ENCODE results near the gene LHPP. TPM values are rescaled to one million over a fixed set of nuclear protein-coding genes. Genes with fewer than 3 reads are reported as not detected.

The LHPP gene
- total RNA-seq, 1 experiment from 2014 or later, result 9.4 TPM

DNA sequence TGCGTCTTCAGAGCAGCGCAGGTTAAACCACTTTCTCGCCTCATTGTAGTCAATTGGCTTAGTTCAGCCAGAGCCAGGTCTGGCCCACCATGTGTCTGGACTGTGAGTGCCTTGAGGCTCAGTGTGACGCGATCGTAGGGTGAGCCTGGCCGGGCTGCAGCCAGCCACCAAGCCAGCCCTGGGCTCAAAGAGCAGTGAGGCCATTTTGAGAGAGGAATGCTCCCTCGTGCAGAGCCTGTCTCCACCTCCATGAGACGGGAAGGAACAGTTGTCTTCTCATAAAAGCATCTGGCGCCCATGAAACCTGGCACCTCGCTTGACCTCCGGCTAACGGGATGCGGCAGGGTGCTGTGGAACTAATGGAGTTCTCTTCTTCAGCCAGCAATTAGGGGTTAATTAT, 34.5 kb downstream of the LHPP start:
- no peak for DNase-seq (ENCODE audit: low read depth)

- DNase-seq (ENCODE audit: low read depth), result no peak
These were observed 35.0 kb downstream of the LHPP start for GRCh38 chr10:124496620-124497019.

DNA sequence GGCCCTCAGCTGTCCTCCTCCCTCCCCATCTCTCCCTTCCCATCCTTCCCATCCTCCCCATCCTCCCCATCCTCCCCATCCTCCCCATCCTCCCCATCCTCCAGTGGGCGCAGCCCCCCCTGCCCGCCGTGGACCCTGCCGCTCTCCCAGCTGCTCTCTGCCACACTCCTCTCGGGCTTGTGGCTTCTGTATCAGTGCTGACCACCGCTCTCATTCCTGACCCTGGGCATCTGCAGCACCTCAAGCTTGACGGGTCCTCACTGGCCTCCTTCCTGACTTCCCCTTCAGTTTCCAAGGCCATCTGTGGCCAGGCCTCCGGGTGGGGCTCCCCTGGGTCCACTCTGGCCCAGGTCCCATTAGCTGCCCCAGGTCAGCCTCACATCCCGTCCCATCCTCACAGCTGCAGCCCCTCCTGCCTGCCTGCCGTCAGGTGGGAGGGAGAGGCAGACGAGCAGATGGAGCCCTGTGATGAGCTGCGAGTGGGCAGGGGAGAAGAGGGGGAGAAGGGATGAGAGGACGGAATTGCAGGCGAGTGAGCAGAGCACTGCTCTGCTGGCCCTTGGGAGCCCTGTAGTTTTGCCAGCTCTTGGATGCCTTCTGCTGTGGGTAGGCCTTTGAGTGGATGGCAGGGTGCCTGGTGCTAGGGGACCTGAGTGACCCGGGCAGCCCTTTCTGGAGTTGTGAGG, 35.7 kb downstream of the LHPP start:
- no peak for DNase-seq (ENCODE audit: low read depth)

DNA sequence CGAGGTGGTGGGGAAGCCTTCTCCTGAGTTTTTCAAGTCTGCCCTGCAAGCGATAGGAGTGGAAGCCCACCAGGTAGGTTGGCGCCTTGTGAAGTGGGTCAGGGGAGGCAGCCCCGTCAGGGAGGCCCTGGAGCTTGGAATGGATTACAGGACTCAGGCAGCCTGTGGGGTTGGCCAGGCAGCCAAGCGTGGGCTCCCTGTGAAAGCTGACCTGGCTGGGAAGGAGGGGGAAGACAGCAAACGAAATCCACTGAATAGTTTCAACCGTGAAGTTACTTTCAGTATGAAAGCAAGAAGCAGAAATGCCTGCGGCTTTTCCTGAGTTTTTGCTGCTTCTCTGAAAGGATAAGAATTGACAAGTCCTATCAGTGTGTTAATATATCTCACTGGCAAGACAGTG, 36.4 kb downstream of the LHPP start:
- no peak for DNase-seq (ENCODE audit: low read depth)

GRCh38 chr10:124500757-124501156, 39.1 kb downstream of the LHPP start:
- no peak for DNase-seq (ENCODE audit: low read depth)

DNA sequence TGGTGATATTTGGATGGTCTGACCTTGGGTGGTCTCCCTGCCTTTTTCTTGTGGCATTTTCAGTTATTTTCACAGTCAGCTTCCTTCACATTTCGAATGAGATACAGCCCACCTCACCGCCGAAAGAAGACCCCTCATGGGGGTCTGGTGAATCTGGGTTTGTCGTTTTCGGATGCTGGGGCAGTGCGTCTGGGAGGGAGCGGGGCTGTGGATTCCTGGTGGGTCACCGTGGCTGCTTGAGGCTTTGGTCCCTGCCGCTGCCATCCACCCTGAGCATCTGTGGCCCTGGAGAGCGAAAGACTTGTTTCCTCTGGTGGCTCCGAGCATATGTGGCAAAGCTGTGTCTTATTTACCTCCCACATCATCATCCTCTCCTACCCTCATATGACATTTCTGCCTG, 43.1 kb downstream of the LHPP start:
- no peak for DNase-seq (ENCODE audit: low read depth)

DNA sequence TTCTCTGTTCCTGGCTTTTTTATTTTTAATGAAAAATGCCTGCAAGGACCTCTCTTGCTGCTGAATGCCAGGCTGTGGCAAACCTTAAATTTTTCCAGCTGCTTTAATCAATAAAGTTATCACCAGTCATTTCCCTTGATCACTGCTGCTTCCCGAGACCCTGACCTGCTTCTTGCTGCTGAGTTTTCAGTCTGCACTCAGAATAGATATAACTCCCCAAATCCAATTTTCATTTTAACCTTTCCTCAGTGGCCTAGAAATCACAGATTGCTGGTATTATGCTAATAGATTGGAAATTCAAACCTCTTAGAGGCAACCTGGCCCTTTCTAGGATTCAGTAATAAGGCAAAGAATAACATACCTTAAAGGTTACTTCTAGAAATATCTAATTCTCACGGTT, 43.7 kb downstream of the LHPP start:
- DNase-seq (ENCODE audit: low read depth), result no peak

GRCh38 chr10:124508070-124508667, 46.5 kb downstream of the LHPP start:
- DNase-seq (ENCODE audit: low read depth), result no peak

DNA sequence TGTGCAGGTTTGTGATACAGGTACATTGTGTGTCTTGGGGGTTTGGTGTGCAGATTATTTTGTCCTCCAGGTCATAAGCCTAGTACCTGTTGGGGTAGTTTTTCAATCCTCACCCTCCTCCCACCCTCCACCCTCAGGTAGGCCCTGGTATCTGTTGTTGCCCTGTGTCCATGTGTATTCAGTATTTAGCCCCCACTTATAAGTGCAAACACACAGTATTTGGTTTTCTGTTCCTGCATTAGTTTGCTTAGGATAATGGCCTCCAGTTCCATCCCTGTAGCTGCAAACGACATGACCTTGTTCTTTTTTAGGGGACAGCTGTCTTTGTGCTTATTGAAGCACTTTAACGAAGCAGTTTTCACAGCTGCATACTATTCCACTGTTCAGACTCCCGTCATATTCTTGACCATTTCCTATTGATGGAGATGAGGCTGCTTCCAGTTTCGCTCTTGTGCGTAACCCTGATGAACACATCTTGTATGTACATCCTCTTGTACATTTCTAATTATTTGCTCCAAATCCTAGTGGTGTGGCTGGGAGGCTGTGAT, 47.4 kb downstream of the LHPP start:
- no peak for DNase-seq (ENCODE audit: low read depth)

GRCh38 chr10:124509880-124510632, 48.4 kb downstream of the LHPP start:
- DNase-seq (ENCODE audit: low read depth), result no peak

- no peak for DNase-seq (ENCODE audit: low read depth)
These were observed 49.1 kb downstream of the LHPP start for GRCh38 chr10:124510759-124511158.

DNA sequence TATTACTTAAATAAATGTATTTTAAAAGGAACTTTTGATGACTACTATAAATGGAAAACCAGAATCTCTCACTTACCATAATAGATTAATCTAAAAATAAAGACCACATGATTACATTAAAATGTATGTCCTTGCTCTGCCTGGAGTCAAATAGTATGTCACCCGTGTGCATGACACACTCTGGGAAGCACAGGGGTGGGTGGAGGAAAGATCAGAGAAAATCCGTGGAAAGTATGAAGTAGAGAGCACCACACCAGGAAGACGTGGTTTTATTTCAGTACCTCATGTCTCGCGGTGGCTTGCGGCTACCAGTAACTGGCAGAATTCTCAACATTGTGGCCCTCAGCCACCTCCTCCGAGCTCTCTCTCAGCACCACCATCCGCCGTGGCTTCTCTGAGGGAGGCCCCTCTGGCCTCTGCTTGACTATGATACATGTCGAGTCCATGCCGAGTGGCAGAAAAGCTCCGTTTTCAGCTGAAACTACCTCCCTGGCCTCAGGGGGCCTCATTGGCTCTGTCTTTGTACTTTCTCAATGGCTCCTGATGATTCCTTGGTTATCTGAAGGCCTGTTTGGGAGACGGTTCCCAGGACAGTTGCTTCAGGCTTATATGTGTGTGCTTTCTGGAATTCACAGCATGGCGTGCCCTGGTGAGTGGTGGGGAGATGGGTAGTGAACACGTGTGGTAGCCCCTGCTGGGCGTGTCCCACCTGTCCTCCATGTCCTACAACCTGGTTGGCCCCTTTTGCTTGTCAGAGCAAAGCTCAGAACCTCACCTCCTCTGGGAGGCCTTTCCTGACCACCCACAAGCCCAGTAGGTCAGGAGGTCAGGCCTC, 49.8 kb downstream of the LHPP start:
- no peak for DNase-seq (ENCODE audit: low read depth)

- no peak for DNase-seq (ENCODE audit: low read depth)
These were observed 50.4 kb downstream of the LHPP start for GRCh38 chr10:124512040-124512428.

DNA sequence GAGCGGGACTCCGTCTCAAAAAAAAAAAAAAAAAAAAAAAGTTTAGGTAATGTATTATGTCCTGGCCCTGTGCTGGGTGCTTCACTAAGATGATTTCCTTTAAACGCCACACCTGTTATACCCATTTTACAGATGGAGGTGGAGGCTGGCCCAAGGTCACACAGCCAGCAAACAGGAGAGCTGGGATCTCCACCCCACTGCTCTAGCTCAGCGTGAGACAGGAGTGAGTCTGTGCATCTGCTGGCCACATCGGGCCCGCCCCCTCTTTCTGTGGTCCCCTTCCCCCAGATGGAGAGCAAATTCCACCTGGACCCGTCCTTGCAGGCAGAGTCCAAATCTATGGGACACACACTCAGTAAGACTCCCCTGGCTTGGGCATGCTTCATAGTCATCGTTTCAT, 51.0 kb downstream of the LHPP start:
- DNase-seq (ENCODE audit: low read depth), result no peak

DNA sequence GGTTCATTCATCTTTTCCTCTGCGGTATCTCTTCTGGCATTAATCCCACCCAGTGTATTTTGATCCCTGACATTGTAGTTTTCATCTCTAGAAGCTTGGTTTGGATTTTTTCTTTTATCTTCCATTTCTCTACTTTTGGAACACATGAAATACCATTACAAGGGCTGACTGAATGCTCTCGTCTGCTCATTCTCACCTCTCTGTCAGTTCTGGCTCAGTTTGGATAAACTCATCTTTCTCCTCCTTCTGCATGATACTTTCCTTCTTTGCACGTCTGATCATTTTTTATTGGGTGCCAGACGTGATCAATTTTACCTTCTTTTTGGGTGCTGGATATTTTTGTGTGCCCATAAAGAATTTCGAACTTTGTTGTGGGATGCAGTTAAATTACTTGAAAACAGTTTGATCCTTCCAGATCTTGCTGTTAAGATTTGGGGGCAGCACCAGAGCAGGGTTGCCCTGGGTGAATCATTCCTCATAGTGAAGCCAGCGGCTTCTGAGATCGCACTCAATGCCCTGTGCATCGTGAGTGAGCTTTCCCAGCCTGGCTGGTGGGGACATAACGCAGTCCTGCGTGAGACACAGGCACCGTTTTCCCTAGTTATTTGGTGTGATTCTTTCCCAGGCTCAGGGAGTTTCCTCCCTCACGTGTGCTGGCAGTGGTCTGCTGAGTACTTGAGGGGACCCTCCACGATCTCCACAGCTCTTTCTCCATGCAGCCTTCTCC, 53.8 kb downstream of the LHPP start:
- DNase-seq (ENCODE audit: low read depth), result no peak

DNA sequence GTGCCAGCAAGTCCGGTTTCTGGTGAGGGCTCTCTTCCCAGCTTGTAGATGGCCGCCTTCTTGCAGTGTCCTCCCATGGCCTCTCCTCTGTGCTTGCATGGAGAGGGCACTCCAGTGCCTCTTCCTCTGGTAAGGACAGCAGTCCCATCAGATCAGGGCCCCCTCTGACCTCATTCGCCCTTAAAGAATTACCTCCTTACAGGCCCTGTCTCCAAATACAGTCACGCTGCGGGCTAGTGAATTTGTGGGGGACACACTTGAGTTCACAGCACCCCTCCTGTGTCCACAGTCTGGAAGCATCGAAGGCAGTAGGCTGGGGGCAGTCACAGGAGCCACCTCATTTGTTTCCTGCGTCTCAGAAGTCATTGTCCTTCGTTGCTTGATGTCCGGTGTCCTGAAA, 54.6 kb downstream of the LHPP start:
- DNase-seq (ENCODE audit: low read depth), result no peak

- DNase-seq (ENCODE audit: low read depth), result no peak
These were observed 55.2 kb downstream of the LHPP start for GRCh38 chr10:124516746-124517397.

DNA sequence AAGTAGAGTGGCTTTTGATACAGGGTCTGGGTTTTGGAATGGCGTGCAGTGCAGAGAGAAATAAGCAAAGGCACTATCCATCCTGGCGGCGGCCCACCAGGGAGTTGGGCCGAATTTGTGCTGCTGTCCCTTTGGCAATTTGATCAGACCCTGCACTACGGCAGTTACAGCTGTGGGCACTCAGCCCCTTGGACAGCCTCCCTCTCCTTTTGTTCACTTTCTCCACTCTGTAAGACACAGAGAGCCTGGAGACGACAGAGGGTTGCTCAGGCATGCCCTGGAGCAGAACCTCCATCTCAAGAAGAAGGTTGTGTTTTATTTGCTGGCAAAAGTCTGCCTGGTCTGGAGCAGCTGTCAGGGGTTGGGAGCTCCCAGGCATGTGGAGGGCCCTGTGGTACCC, 55.8 kb downstream of the LHPP start:
- DNase-seq (ENCODE audit: low read depth), result no peak

DNA sequence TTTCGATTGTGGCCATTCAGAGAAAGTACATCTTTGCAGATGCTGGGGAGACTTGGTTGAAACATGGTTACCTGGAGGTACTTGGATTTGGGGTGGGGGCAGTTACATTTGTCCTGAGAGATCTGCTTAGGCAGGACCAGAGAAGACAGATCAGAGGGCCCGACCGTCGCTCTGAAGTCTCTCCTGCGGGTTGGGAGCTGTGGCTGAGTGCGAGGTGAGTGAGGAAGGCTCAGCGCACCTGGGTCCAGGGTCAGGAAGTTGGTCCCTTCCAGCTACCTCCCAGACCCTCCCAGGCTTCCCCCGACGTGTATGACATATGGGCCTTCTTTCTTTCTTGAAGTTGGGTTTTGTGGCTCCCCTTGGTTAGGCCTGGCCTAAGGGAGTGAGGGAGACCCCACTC, 56.3 kb downstream of the LHPP start:
- DNase-seq (ENCODE audit: low read depth), result no peak

DNA sequence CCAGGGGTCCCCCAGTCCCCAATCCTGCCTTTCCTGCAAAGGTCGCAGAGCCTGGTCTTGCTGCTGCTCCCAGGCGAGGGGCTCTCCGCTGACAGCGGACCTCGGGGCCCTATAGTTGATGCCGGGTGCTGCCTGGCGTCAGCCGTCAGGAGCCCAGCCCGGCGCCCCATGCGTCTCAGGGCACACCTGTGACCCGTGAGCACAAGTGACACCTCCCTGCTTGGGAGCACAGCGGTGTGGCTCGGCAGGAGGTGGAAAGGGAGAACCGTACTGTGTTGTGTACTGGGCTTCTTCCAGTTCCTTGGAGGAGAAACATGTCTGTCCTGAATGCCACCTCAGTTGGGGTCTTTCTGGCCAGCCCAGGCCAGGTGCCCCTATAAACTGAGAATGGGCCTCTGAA, 56.7 kb downstream of the LHPP start:
- DNase-seq (ENCODE audit: low read depth), result no peak
